KMS-11 (cell line): ENCODE measurements around the gene MYMX.

Experiments
- H2AFZ ChIP-seq: fragments of 200-600 bp; sonication (generic); 2 replicates; pipeline ENCODE4 v1.6.1; 2016; ENCODE audit warnings: antibody characterized with exemption, mixed run types, low read depth
- H3K27ac ChIP-seq: fragments of 200-600 bp; sonication (generic); 2 replicates; pipeline ENCODE4 v1.6.1; 2016; ENCODE audit warnings: mild to moderate bottlenecking, mixed run types
- H3K27me3 ChIP-seq: fragments of 200-600 bp; sonication (generic); 2 replicates; pipeline ENCODE4 v1.6.1; 2017; ENCODE audit warnings: mild to moderate bottlenecking, low read depth, mixed run types, moderate library complexity; ENCODE audit not compliant: insufficient read depth
- H3K36me3 ChIP-seq: fragments of 200-600 bp; sonication (generic); 2 replicates; pipeline ENCODE4 v1.6.1; 2017; ENCODE audit warnings: mild to moderate bottlenecking, mixed run types; ENCODE audit not compliant: insufficient read depth
- H3K4me1 ChIP-seq: fragments of 200-600 bp; sonication (generic); 2 replicates; pipeline ENCODE4 v1.6.1; 2016; ENCODE audit warnings: mild to moderate bottlenecking, low read depth, mixed run types; ENCODE audit not compliant: poor library complexity, severe bottlenecking
- H3K4me2 ChIP-seq: fragments of 200-600 bp; sonication (generic); 2 replicates; pipeline ENCODE4 v1.7.0; 2016; ENCODE audit warnings: mild to moderate bottlenecking, mixed run types
- H3K4me3 ChIP-seq: fragments of 200-600 bp; sonication (generic); IDR thresholded peaks from 2 replicates; pipeline ENCODE4 v1.6.1; 2017; ENCODE audit warnings: low read depth, low read length, mixed read lengths; ENCODE audit not compliant: insufficient read depth
- H3K79me2 ChIP-seq: fragments of 200-600 bp; sonication (generic); 2 replicates; pipeline ENCODE4 v1.6.1; 2016; ENCODE audit warnings: low read depth, mixed run types; ENCODE audit not compliant: insufficient read depth
- H3K9ac ChIP-seq: fragments of 200-600 bp; sonication (generic); 2 replicates; pipeline ENCODE4 v1.6.1; 2016; ENCODE audit warnings: mild to moderate bottlenecking, mixed run types
- H4K20me1 ChIP-seq: fragments of 200-600 bp; sonication (generic); 2 replicates; pipeline ENCODE4 v1.6.1; 2016; ENCODE audit warnings: mild to moderate bottlenecking, mixed run types; ENCODE audit not compliant: insufficient read depth
- CTCF ChIP-seq: fragments of 200-600 bp; sonication (generic); conservative IDR thresholded peaks from 2 replicates; pipeline ENCODE4 v1.6.1; 2017; ENCODE audit warnings: low read depth, mild to moderate bottlenecking, antibody characterized with exemption, low read length, moderate library complexity, mixed read lengths

The MYMX gene

GRCh38 chr6:44219815-44220784, 3.4 kb downstream of the MYMX start:
- TF ChIP-seq CTCF: no peak
- no peaks in the 10 kb centered on the region for H4K20me1 ChIP-seq
- H3K27ac ChIP-seq: peak overlapping the region; percentile 45
- peak overlapping the region; percentile 12; the same call in 1 of the 2 replicates for H3K9ac ChIP-seq
- no peak overlapping the region for H3K4me3 ChIP-seq
- no peaks in the 10 kb centered on the region for H3K27me3 ChIP-seq
- peaks cover 57% of the 10 kb centered on the region for H3K4me1 ChIP-seq
- peaks cover 12% of the 10 kb centered on the region for H3K79me2 ChIP-seq
- H2AFZ ChIP-seq: no peak overlapping the region
- peak overlapping the region; percentile 71 for H3K4me2 ChIP-seq
- H3K36me3 ChIP-seq: no peaks in the 10 kb centered on the region

GRCh38 chr6:44220913-44221290, 4.2 kb downstream of the MYMX start:
- peak overlapping the region; percentile 69 for H3K27ac ChIP-seq
- H3K27me3 ChIP-seq: no peaks in the 10 kb centered on the region
- TF ChIP-seq CTCF: no peak
- H3K9ac ChIP-seq: peak overlapping the region; percentile 18; the same call in 1 of the 2 replicates
- H3K4me2 ChIP-seq: peak overlapping the region; percentile 51
- H2AFZ ChIP-seq: peak overlapping the region; percentile 47; the same call in 1 of the 2 replicates
- H3K36me3 ChIP-seq: no peaks in the 10 kb centered on the region
- H4K20me1 ChIP-seq: peaks cover 5% of the 10 kb centered on the region; the same call in 1 of the 2 replicates
- no peak overlapping the region for H3K4me3 ChIP-seq
- peaks cover 20% of the 10 kb centered on the region for H3K79me2 ChIP-seq
- H3K4me1 ChIP-seq: peaks cover 65% of the 10 kb centered on the region

- peak overlapping the region; percentile 47 for H2AFZ ChIP-seq
These were observed 4.7 kb downstream of the MYMX start for GRCh38 chr6:44221291-44221960.

More at GRCh38 chr6:44221291-44221960, 4.7 kb downstream of the MYMX start:
- peak; percentile 82 for TF ChIP-seq CTCF
- Histone ChIP-seq H3K27ac (peak overlapping the region; percentile 69), H3K79me2 (peaks cover 25% of the 10 kb centered on the region), H4K20me1 (peaks cover 8% of the 10 kb centered on the region; the same call in 1 of the 2 replicates), H3K27me3 (no peaks in the 10 kb centered on the region), H3K4me1 (peaks cover 70% of the 10 kb centered on the region), H3K4me2 (peak overlapping the region; percentile 51), H3K4me3 (no peak overlapping the region), H3K36me3 (no peaks in the 10 kb centered on the region), H3K9ac (peak overlapping the region; percentile 18; the same call in 1 of the 2 replicates)
